Progenitor cell of endocrine pancreas (in vitro differentiated cells): ENCODE measurements around the gene EML6. TPM values are rescaled to one million over a fixed set of nuclear protein-coding genes. Genes with fewer than 3 reads are reported as not detected.

Source experiments
- DNase-seq: peaks from one replicate; pipeline ENCODE4 v3.0.0; 2021; ENCODE audit warnings: low spot score; ENCODE audit not compliant: unreplicated experiment
- H3K27ac Mint-ChIP-seq: 2 replicates; pipeline ENCODE4 v1.8.0; 2021; ENCODE audit warnings: mild to moderate bottlenecking, moderate library complexity, mixed read lengths
- H3K27me3 Mint-ChIP-seq: 2 replicates; pipeline ENCODE4 v1.8.0; 2021; ENCODE audit warnings: mixed read lengths
- H3K36me3 Mint-ChIP-seq: 2 replicates; pipeline ENCODE4 v1.8.0; 2022; ENCODE audit warnings: mixed read lengths; ENCODE audit not compliant: insufficient read depth
- H3K4me1 Mint-ChIP-seq: 2 replicates; pipeline ENCODE4 v1.8.0; 2021; ENCODE audit warnings: low read depth, mixed read lengths
- H3K4me3 Mint-ChIP-seq: 2 replicates; pipeline ENCODE4 v1.8.0; 2021; ENCODE audit warnings: low read depth, mild to moderate bottlenecking, moderate library complexity, mixed read lengths
- H3K9me3 Mint-ChIP-seq: 2 replicates; pipeline ENCODE4 v1.8.0; 2021; ENCODE audit warnings: low read depth, mixed read lengths
- total RNA-seq: library from RNA; stranded (reverse); gene quantifications from 2 replicates; pipeline ENCODE4 v1.2.1, GENCODE V29; 2021
- TF ChIP-seq, protein P1 (sequence below): fragments of 200-600 bp; sonication (generic); IDR thresholded peaks from one replicate; pipeline ENCODE4 v1.5.0; 2021; ENCODE audit warnings: antibody characterized with exemption, mild to moderate bottlenecking; ENCODE audit not compliant: unreplicated experiment

Gene EML6
- total RNA-seq, 1 donor from 2014 or later: 2.6 TPM

DNA sequence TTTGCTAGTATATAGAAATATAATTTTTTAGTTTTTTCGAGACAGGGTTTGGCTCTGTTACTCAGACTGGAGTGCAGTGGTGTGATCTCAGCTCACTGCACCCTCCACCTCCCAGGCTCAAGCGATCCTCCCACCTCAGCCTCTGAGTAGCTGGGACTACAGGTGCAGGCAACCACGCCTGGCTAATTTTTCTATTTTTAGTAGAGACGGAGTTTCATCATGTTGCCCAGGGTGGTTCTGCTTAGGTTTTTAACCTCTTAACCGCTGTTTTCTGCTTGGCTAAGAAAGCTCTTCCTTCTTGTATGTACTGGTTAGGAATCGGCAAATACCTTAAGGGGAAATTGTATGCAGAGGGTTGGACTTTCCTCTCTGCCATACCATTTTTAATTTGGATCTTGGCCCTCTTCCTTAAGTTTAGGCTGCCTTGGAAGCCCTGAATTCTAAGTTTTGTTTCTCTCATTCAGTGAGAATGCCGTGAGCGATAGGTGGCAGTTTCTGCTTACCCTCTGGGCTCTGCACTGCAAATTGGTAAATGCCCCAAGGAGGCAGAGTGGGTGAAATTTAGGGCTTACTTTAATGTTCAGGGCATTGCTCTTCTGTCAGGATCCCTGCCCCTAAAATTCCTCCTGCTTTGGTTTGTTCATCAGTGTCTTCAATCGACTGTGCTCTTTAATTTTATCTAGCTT is 32.3 kb downstream of the EML6 start:
- no peak overlapping the region for H3K27ac Mint-ChIP-seq
- TF ChIP-seq, protein P1, sequence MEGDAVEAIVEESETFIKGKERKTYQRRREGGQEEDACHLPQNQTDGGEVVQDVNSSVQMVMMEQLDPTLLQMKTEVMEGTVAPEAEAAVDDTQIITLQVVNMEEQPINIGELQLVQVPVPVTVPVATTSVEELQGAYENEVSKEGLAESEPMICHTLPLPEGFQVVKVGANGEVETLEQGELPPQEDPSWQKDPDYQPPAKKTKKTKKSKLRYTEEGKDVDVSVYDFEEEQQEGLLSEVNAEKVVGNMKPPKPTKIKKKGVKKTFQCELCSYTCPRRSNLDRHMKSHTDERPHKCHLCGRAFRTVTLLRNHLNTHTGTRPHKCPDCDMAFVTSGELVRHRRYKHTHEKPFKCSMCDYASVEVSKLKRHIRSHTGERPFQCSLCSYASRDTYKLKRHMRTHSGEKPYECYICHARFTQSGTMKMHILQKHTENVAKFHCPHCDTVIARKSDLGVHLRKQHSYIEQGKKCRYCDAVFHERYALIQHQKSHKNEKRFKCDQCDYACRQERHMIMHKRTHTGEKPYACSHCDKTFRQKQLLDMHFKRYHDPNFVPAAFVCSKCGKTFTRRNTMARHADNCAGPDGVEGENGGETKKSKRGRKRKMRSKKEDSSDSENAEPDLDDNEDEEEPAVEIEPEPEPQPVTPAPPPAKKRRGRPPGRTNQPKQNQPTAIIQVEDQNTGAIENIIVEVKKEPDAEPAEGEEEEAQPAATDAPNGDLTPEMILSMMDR: no peak
- H3K4me1 Mint-ChIP-seq: no peaks in the 10 kb centered on the region
- H3K4me3 Mint-ChIP-seq: no peak overlapping the region
- no peaks in the 10 kb centered on the region for H3K9me3 Mint-ChIP-seq
- no peaks in the 10 kb centered on the region for H3K36me3 Mint-ChIP-seq
- H3K27me3 Mint-ChIP-seq: peaks cover 2% of the 10 kb centered on the region
- DNase-seq: no peak

DNA sequence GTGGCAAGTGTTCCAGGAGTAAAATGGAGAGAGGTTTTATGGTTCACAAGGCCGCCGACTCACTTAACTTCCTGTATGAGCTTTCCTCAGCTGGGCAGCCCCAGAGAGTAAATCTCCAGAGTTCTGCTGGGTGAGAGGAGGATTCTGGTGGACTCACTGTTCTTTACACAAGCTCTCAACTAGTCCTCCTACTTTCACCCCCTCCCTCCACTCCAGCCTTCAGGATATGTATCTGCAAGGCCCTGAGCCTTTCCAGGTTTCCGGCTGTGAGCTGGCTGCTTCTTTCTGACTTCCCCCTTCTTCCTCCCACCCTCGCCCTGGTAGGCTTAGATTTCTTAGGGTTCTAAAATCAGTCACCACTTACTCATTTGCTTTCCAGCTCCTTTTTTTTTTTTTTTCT is 34.0 kb downstream of the EML6 start:
- Mint-ChIP-seq H3K27me3 (peaks cover 2% of the 10 kb centered on the region), H3K27ac (no peak overlapping the region), H3K4me3 (no peak overlapping the region), H3K4me1 (no peaks in the 10 kb centered on the region), H3K36me3 (no peaks in the 10 kb centered on the region), H3K9me3 (no peaks in the 10 kb centered on the region)
- TF ChIP-seq, protein P1: no peak
- DNase-seq: no peak

DNA sequence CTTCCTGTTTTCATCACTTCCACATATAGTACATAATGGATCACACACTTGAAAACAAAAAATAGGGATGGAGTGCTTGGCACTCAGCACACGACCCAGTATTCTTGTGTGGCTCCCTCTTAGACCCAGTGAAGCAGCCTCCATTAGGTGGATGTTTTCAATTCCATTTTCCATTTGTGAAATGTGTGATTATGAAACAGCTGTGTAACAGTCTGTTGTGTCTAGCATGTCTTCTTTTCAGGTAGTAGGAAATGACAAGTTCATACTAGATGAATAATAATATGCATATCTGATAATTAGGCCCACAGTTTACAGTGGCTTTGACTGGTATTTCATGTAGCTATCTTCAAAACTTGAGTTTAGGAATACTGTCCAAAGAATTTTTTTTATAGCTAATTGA is 35.5 kb downstream of the EML6 start:
- Mint-ChIP-seq H3K9me3 (no peaks in the 10 kb centered on the region), H3K4me1 (no peaks in the 10 kb centered on the region), H3K4me3 (no peak overlapping the region), H3K27me3 (peaks cover 2% of the 10 kb centered on the region), H3K27ac (no peak overlapping the region), H3K36me3 (no peaks in the 10 kb centered on the region)
- DNase-seq: no peak
- TF ChIP-seq, protein P1: no peak

DNA sequence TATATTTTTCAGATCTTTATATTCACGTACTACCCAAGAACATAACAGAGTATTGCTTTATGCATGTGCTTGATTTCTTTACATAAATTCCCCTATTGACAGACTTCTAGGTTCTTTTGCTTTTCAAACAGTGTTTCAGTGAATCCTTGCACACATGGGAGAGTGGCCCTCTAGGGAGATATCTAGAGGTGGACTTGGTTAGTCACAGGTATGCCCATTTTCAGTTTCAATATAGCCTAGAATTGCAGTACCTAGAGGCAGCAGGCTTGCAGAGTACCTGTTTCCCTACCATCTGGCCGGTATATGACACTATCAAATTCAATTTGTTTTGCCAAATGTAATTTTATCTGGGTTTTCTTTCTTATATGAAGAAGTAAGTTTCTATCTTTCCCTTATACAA is 36.8 kb downstream of the EML6 start:
- no peak for DNase-seq
- Mint-ChIP-seq H3K4me3 (no peak overlapping the region), H3K27me3 (peaks cover 2% of the 10 kb centered on the region)

DNA sequence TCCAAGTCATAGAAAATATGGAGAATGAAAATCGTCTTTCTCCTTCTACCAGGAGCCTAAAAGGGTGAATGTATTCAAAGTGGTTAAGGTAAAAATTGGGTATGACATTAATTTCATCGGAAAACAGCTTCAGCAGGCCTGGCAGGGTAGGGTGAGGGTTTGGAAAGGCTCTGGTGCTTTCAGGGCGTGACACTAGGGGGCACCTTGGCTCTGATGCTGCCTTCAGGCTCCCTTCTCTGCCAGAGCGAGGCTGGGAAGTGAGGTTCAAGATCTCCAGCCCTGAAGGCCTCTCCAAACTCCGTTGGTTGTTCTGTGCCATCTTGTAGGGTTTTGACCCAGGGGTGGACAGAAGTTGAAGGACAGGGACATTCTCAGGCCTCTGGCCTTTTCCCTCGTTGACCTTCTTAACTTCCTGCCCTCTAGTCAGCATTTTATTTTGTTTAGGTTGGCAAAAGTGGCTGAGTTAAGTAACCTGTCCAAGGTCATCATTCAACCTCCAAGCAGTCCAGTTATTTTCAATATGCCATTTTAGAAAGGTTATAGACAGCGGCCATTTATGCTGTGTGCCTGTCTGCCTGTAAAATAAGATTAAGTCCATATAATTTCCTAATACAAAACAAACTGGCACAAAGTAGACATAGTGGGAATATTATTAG is 40.3 kb downstream of the EML6 start:
- Mint-ChIP-seq H3K9me3 (no peaks in the 10 kb centered on the region), H3K4me3 (no peak overlapping the region), H3K36me3 (no peaks in the 10 kb centered on the region), H3K4me1 (no peaks in the 10 kb centered on the region), H3K27ac (no peak overlapping the region), H3K27me3 (no peaks in the 10 kb centered on the region)
- TF ChIP-seq, protein P1: peak; percentile 20
- DNase-seq: no peak

More for the DNA sequence above, 36.8 kb downstream of the EML6 start:
- no peaks in the 10 kb centered on the region for H3K36me3 Mint-ChIP-seq
- no peaks in the 10 kb centered on the region for H3K9me3 Mint-ChIP-seq
- TF ChIP-seq, protein P1: no peak
- no peaks in the 10 kb centered on the region for H3K4me1 Mint-ChIP-seq
- no peak overlapping the region for H3K27ac Mint-ChIP-seq
